CD4-positive, alpha-beta T cell treated with Interleukin-2 at 100 ng/mL for 4 hours (primary cell): ENCODE results near the gene RAB4A.

ENCODE experiments used
- DNase-seq: peaks from one replicate; pipeline ENCODE4 v3.0.0-alpha.2; 2020; ENCODE audit warnings: low spot score

Gene RAB4A

GRCh38 chr1:229298420-229298819, 27.5 kb downstream of the RAB4A start:
- DNase-seq = no peak

DNA sequence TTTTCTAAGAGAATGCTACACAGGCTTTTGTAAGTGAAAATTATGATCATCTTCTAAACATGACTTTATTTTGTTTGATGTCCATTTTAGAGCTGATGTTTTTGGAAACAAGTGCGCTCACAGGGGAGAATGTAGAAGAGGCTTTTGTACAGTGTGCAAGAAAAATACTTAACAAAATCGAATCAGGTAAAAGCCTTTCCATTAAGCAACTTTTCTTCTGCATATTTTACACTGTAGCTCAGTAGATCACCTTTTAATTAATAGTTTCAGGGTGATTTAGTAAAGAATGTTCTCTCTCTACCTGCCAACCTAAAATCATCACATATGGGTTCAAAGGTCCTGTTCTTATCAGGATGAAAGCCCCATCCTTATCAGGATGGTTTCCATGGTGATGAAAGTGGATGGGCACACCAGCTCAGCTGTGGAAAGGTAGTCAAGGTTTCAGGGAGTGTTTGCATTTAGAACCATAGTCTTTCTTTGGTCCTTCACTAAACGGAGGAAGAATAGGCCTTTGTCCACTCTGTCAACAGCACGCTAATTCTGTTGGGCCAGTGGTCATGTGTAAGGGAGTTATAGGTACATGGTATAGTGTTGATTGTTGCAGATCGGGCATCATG, 28.1 kb downstream of the RAB4A start:
- no peak for DNase-seq

DNA sequence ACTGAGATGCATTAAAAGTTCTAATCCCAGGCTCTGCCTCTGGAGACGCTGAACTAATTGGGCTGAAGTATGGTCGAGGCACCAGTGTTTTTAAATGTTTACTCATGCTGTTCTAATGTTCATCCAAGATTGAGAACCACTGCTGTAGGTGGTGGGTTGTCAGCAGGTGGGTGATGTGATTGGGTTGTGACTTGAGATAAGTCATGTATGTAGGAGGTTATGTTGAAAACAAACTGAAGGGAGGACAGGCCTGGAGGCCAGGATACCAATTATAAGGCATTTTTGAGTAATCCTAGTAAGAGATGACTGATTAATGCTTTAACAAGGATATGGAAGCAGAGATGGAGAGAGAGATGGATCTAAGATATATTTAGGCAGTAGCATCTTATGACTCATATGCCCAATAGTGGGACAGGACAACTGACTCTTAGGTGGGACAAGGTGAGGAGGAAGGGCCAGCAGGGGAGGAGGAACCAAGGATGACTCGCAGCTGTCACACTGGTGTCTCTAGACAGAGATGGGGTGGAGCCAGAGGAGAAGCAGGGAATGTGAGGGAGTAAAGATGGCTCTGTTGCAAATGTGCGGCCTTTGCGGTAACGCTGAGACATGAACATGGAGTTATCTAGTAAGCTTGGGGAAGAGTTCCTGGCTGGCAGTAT, 29.3 kb downstream of the RAB4A start:
- no peak for DNase-seq

GRCh38 chr1:229302740-229303139, 31.8 kb downstream of the RAB4A start:
- DNase-seq = no peak

DNA sequence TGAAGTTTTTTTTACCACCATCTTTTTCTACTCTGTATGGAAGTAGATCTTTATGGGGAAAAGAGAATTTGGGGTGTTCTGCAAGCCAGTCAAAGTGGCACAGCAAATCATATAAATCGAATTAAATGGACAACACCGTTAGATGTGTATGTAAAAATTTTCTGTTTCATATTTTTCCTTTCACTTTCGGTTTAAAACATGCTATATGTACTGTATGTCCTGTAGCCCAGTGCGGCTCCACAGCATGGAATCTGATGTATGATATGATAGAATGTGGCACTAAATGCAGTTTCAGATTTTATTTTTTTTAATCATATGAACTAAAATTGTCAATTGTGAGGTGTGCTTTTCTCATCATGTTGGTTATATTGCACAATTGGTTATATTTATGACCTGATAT, 32.9 kb downstream of the RAB4A start:
- DNase-seq = no peak

DNA sequence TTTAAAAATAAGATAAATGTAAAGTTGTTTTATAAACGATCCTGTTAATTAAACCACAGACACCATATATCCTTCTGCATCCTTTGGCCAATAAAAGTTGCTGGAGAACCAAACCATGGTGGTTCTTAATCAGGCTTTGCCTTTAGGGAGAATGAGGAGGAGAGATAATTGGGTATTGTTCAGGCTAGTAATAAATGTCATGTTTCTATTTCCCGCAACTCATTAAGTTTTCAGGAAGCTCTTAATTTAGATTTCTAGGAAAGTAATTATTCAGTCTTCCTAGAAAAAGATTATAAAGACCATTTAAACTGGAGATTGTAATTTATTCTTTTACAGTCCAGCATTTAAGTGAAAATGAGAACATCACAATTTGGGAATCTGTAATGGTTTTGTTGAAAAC, 34.5 kb downstream of the RAB4A start:
- DNase-seq = no peak

DNA sequence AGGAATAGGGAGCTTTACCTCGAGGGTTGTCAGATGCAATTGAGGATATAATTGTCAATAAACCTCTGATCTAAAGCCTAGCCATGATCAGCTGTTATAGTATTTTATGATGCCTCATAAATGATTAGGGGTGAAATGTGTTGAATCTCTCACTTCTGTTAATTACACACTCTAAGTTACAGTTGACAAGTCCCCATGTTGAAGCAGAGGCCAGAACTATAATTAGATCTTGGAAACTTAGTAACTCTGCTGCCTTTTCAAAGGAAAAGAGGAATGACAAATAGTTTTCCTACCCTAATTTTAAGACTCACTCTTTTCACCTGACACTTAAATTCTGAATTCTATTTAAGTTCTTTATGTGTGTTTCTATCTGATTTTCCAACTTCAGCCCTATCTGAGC, 38.2 kb downstream of the RAB4A start:
- no peak for DNase-seq

DNA sequence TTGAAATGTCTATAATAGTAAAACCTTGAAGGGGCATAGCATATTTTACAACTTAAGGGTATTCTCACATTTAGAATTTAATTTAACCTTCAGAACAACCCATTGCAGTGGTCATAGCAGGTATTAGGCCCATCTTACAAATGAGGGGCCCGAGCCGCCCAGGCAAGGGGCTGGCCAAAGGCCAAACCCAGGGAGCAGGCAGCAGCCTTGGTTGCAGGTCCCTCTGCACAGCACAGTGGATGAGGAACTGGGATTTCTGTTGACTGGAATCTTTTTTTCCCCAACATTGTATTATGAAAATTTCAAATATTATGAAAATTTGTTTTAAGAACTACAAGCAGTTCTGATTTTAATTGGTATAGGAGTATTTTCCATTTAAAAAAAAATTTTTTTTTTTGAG, 38.8 kb downstream of the RAB4A start:
- no peak for DNase-seq

- no peak for DNase-seq
Measured at GRCh38 chr1:229310833-229311232, 39.9 kb downstream of the RAB4A start.

- DNase-seq = no peak
Measured at GRCh38 chr1:229316166-229316565, 45.3 kb downstream of the RAB4A start.

GRCh38 chr1:229318056-229318455, 47.1 kb downstream of the RAB4A start:
- no peak for DNase-seq

DNA sequence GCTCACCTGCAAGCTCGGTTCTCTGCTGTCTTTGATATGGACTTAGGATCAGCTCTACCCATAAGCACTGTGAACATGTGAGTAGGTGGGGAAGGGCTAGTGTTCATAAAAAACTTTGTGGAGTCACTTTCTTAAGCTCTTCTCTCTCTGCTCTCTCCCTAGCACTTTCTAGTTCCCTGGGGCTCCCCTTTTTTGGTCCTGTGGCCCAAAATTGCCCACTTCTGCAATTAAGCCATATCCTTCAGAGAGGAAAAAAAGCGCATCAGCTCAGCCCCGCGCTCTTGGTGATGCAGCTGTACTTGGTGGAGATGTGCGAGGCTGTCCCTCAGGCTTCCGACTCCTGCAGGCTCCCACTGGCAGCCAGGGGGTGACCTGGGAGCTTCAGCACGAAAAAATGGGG, 48.6 kb downstream of the RAB4A start:
- no peak for DNase-seq

GRCh38 chr1:229323201-229323600, 52.3 kb downstream of the RAB4A start:
- DNase-seq = no peak

DNA sequence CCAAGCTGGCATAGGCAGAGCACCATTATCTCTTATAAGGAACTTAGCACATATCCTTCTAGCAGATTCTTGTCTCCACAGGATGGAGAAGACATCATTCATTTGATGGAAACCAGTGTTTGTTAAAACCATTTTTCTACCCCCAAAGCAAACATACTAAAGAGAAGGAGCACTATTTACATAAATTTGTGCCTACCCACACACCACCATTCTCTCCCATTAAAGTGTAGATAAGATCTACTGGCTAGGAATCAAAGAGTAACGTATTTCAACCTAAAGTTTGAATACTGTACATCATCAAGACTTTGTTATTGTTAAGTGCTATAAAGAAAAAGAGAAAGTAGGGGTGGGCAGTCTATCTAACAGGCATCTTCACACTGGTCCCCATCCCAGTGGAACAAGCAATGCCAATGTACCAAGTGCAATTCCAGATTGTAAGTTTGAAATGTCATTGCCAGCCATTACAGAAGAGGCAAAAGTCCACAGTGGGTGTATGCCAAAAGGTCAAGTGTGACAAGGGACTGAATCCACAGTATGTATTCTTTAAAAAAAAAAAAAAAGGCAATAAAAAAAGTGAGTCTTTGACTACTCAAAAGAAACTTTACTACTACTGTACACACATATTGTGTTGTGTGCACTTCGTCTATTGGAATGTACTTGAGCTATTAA, 53.1 kb downstream of the RAB4A start:
- no peak for DNase-seq

GRCh38 chr1:229325401-229325800, 54.5 kb downstream of the RAB4A start:
- no peak for DNase-seq

- peak; percentile 12 for DNase-seq
Measured at GRCh38 chr1:229325853-229326487, 55.1 kb downstream of the RAB4A start.

GRCh38 chr1:229326601-229327000, 55.7 kb downstream of the RAB4A start:
- peak; percentile 31 for DNase-seq

GRCh38 chr1:229327765-229328164, 56.9 kb downstream of the RAB4A start:
- DNase-seq = peak; percentile 54

DNA sequence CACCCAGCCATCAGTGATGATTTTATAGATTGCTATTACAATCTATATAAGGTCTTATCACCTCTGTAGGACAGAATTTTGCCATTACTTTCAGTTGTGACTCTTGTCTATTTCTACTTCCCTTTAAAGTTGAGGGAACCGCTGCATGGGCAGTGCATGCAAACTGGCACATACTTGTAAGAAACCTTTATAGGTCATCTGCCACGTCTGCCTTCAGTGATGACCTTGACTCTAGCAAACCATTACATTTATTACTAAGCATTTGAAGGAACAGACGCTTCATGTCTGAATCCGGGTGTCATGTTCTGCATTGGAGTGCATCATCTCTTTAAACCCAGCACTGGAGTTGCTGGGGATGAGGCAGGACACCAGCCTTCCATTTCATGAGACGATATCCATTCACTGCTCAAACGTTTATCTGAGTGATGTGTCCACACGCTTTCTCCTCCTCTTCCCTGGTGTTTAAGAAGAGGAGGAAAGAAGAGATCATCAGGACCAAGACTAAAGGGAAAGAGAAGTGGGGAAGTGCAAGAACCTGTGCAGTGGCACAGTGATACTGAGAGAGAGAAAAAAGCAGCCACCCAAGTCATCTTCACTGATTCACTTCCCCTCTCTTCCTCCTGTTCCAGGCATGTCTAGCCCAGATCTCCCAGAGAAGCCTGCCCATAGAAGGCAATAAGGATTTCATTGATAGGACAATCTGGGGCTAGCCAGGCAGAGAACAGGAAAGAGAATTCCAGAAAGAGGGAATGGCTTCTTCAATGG, 57.9 kb downstream of the RAB4A start:
- no peak for DNase-seq

DNA sequence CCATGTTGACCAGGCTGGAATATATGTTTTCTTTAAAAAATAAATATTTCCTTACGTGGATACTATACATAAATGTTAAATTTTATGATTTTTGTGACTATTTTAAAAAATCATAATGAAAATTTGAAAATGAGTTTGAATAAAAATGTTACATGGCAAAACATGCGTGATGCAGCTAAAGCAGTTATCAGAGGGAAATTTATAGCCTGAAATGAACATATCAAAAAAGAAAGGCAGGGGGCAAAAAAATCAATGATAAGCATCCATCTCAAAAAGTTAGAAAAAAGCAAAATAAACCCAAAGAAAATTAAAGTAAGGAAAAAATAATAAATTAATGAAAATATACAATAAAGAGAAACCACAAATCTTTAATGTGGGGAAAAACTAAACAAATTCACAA, 63.4 kb downstream of the RAB4A start:
- DNase-seq = no peak

DNA sequence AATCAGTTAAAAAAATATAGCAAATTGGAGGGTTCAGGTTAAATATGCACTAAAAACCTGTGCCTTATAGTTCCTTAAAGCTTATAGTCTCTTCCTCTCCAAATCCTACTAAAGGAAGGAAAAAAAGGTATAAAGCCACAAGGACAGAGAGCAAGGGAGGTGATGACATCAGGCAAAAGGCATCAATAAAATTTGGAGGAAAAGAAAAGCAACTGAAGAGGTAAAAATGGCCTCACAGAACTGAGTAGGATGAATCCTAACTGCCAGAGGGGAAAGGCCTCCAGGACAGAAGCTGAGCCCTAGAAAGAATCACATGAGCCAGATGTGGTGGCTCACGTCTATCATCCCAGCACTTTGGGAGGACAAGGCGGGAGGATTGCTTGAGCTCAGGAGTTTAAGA, 63.8 kb downstream of the RAB4A start:
- DNase-seq = no peak

GRCh38 chr1:229336345-229336744, 65.4 kb downstream of the RAB4A start:
- DNase-seq = no peak
